HUES48 (cell line): Measurements from ENCODE around the gene DIPK1C.

Experiments
- H3K27ac ChIP-seq: one replicate; pipeline ENCODE4 v1.7.0; 2013; ENCODE audit warnings: low read depth, low read length, inconsistent platforms
- H3K27me3 ChIP-seq: 2 replicates; pipeline ENCODE4 v1.6.1; 2013; ENCODE audit warnings: mild to moderate bottlenecking, low read length; ENCODE audit not compliant: control insufficient read depth, insufficient read depth
- H3K36me3 ChIP-seq: 2 replicates; pipeline ENCODE4 v1.6.1; 2013; ENCODE audit warnings: low read length; ENCODE audit not compliant: control insufficient read depth, insufficient read depth
- H3K4me1 ChIP-seq: 2 replicates; pipeline ENCODE4 v1.6.1; 2013; ENCODE audit warnings: mild to moderate bottlenecking, low read length; ENCODE audit not compliant: control insufficient read depth, insufficient read depth
- H3K4me3 ChIP-seq: 2 replicates; pipeline ENCODE4 v1.5.1; 2013; ENCODE audit warnings: mild to moderate bottlenecking, low read depth, low read length
- H3K9ac ChIP-seq: 2 replicates; pipeline ENCODE4 v1.6.1; 2013; ENCODE audit warnings: mild to moderate bottlenecking, low read depth, low read length, moderate library complexity
- H3K9me3 ChIP-seq: 2 replicates; pipeline ENCODE4 v1.6.1; 2013; ENCODE audit warnings: low read length; ENCODE audit not compliant: control insufficient read depth, insufficient read depth

Gene DIPK1C

GRCh38 chr18:74387383-74387782 lies 69.7 kb downstream of the DIPK1C start:
- no peaks in the 10 kb centered on the region for H3K36me3 ChIP-seq
- no peaks in the 10 kb centered on the region for H3K27me3 ChIP-seq
- peaks cover 5% of the 10 kb centered on the region for H3K4me1 ChIP-seq
- H3K9ac ChIP-seq = no peak overlapping the region
- no peak overlapping the region for H3K4me3 ChIP-seq
- peaks cover 2% of the 10 kb centered on the region; the same call in 1 of the 2 replicates for H3K9me3 ChIP-seq
- no peak overlapping the region for H3K27ac ChIP-seq
